SK-N-MC (cell line): ENCODE results near the gene PMPCB.

ENCODE experiments used
- EZH2 ChIP-seq: fragments of 200-600 bp; sonication (generic); IDR thresholded peaks from one replicate; pipeline ENCODE4 v1.6.1; 2017; ENCODE audit warnings: antibody characterized with exemption
- POLR2AphosphoS5 ChIP-seq: IDR thresholded peaks from 2 replicates; pipeline ENCODE4 v1.6.1; 2012; ENCODE audit warnings: mild to moderate bottlenecking, low read depth, low read length, borderline replicate concordance

- TF ChIP-seq EZH2 (no peak), POLR2AphosphoS5 (no peak)
Observed at GRCh38 chr7:103341466-103341865, 44.2 kb downstream of the PMPCB start.
